Gastrocnemius medialis (tissue), 4 donors: ENCODE measurements around the gene CFAP65.

ENCODE experiments used
- CTCF ChIP-seq, 5 experiments: fragments of 450-650 bp in 3 of 5; fragments of 200-600 bp in 2 of 5; sonication (generic) in 2 of 5; IDR thresholded peaks in 4 of 5; conservative IDR thresholded peaks in 1 of 5; 1 replicate in 4 of 5; 2 replicates in 1 of 5; pipeline ENCODE4 v1.5.1; 2016 to 2019; ENCODE audit warnings: antibody characterized with exemption in 5 of 5, mild to moderate bottlenecking in 3 of 5, moderate library complexity in 3 of 5
- POLR2A ChIP-seq, 2 donors: fragments of 450-650 bp; IDR thresholded peaks; one replicate each; pipeline ENCODE4 v1.6.1; 2017; ENCODE audit warnings: antibody characterized with exemption in 2 of 2, mild to moderate bottlenecking in 2 of 2, moderate library complexity in 2 of 2

DNA sequence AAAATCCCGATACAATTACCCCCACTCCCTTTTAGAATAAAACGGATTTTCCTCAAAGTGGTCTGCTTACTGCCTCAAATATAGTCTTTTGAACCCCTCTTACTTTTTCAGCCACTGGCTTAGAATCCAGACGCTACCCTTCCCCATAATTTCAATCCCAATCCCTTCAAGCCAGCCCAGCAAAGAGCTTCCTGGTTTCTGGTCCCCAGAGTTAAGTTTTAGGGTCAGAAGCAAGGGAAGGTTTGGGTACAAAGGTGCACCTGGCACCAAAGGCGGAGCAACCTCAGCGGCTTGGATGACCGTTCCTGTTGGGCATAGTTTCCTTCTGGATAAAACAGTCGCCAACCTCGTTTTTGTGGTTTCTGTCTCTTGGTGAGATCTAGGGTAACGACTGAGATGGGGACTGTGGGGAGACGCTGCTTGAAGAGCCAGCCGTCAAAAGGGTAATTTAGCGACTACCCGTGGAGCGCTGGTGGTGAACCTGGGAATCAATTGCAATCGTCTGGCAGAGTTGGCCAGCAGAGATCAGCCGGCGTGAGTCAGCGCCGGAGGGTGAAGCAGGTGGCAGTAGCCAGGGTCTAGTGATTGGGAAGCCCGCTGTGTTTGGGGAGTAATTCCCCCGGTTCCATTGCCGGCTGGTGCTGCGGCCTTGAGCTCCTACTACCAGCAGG lies 57.9 kb downstream of the CFAP65 start:
- TF ChIP-seq CTCF (IDR thresholded peaks at IDR 0.05 in 4 of 5, conservative IDR thresholded peaks at IDR 0.05 in 1 of 5) (no peak), POLR2A (IDR thresholded peaks at IDR 0.05) (no peak)
